ENCODE data around the gene RNF148. TPM values are rescaled to one million over a fixed set of nuclear protein-coding genes. Genes with fewer than 3 reads are reported as not detected.
"Not testable (repeated sequence)": the region's sequence is repeated elsewhere in the genome, so short reads cannot be mapped to it uniquely, and the experiment has no call there.

The RNF148 gene
- total and polyA plus RNA-seq, 9 donors: 0.44 TPM; not detected in 8

GRCh38 chr7:122679269-122679709 lies 23.4 kb downstream of the RNF148 start:
- 62% methylated on average over 7 of the region's 9 CpGs for WGBS (ENCODE audit: insufficient coverage)
- not testable (repeated sequence) for H3K27me3 ChIP-seq (ENCODE audit: control insufficient read depth, insufficient read depth, low read length); H3K9me3 ChIP-seq (replicated peaks; ENCODE audit: control insufficient read depth, low read depth, low read length); DNase-seq; H3K36me3 ChIP-seq (ENCODE audit: control insufficient read depth, insufficient read depth, low read length); H3K4me3 ChIP-seq (ENCODE audit: low read length); H3K27ac ChIP-seq (ENCODE audit: low read length); H3K4me1 ChIP-seq (ENCODE audit: control insufficient read depth, insufficient read depth, low read length)

- no peak for DNase-seq
- peaks cover 4% of the 10 kb centered on the region for H3K4me1 ChIP-seq (ENCODE audit: control insufficient read depth, insufficient read depth, low read length)
- H3K27me3 ChIP-seq (ENCODE audit: control insufficient read depth, insufficient read depth, low read length): no peaks in the 10 kb centered on the region
- H3K36me3 ChIP-seq (ENCODE audit: control insufficient read depth, insufficient read depth, low read length): no peaks in the 10 kb centered on the region
- no peaks in the 10 kb centered on the region for H3K9me3 ChIP-seq (replicated peaks; ENCODE audit: control insufficient read depth, low read depth, low read length)
- no peak overlapping the region for H3K4me3 ChIP-seq (ENCODE audit: low read length)
- H3K27ac ChIP-seq (ENCODE audit: low read length): no peak overlapping the region
- WGBS (ENCODE audit: insufficient coverage): no CpG with 5 or more reads among the region's 1 CpG
Observed at GRCh38 chr7:122677149-122677548, 25.6 kb downstream of the RNF148 start.

- Histone ChIP-seq H3K4me3 (ENCODE audit: low read length) (no peak overlapping the region), H3K27ac (ENCODE audit: low read length) (no peak overlapping the region), H3K4me1 (ENCODE audit: control insufficient read depth, insufficient read depth, low read length) (peaks cover 4% of the 10 kb centered on the region), H3K36me3 (ENCODE audit: control insufficient read depth, insufficient read depth, low read length) (no peaks in the 10 kb centered on the region), H3K9me3 (replicated peaks; ENCODE audit: control insufficient read depth, low read depth, low read length) (no peaks in the 10 kb centered on the region), H3K27me3 (ENCODE audit: control insufficient read depth, insufficient read depth, low read length) (no peaks in the 10 kb centered on the region)
- no peak for DNase-seq
- 83% methylated on average over 1 of the region's 2 CpGs for WGBS (ENCODE audit: insufficient coverage)
Observed at GRCh38 chr7:122676466-122676865, 26.3 kb downstream of the RNF148 start.

- Histone ChIP-seq H3K9me3 (replicated peaks; ENCODE audit: control insufficient read depth, low read depth, low read length) (no peaks in the 10 kb centered on the region), H3K27ac (ENCODE audit: low read length) (no peak overlapping the region), H3K4me1 (ENCODE audit: control insufficient read depth, insufficient read depth, low read length) (peaks cover 4% of the 10 kb centered on the region), H3K4me3 (ENCODE audit: low read length) (no peak overlapping the region), H3K36me3 (ENCODE audit: control insufficient read depth, insufficient read depth, low read length) (no peaks in the 10 kb centered on the region), H3K27me3 (ENCODE audit: control insufficient read depth, insufficient read depth, low read length) (no peaks in the 10 kb centered on the region)
- no CpG with 5 or more reads among the region's 7 CpGs for WGBS (ENCODE audit: insufficient coverage)
- DNase-seq: no peak
Observed at GRCh38 chr7:122675621-122676020, 27.1 kb downstream of the RNF148 start.

- Histone ChIP-seq H3K27ac (ENCODE audit: low read length) (no peak overlapping the region), H3K9me3 (replicated peaks; ENCODE audit: control insufficient read depth, low read depth, low read length) (no peaks in the 10 kb centered on the region), H3K27me3 (ENCODE audit: control insufficient read depth, insufficient read depth, low read length) (no peaks in the 10 kb centered on the region), H3K36me3 (ENCODE audit: control insufficient read depth, insufficient read depth, low read length) (no peaks in the 10 kb centered on the region), H3K4me3 (ENCODE audit: low read length) (no peak overlapping the region), H3K4me1 (ENCODE audit: control insufficient read depth, insufficient read depth, low read length) (peaks cover 4% of the 10 kb centered on the region)
- DNase-seq: peak; percentile 32
- WGBS (ENCODE audit: insufficient coverage): 85% methylated on average over 3 of the region's 7 CpGs
Observed at GRCh38 chr7:122675011-122675410, 27.7 kb downstream of the RNF148 start.

- peak; percentile 75 for DNase-seq
- Histone ChIP-seq H3K4me1 (ENCODE audit: control insufficient read depth, insufficient read depth, low read length) (peaks cover 4% of the 10 kb centered on the region), H3K4me3 (ENCODE audit: low read length) (no peak overlapping the region), H3K36me3 (ENCODE audit: control insufficient read depth, insufficient read depth, low read length) (no peaks in the 10 kb centered on the region), H3K9me3 (replicated peaks; ENCODE audit: control insufficient read depth, low read depth, low read length) (no peaks in the 10 kb centered on the region), H3K27ac (ENCODE audit: low read length) (no peak overlapping the region), H3K27me3 (ENCODE audit: control insufficient read depth, insufficient read depth, low read length) (no peaks in the 10 kb centered on the region)
- WGBS (ENCODE audit: insufficient coverage): no CpG with 5 or more reads among the region's 4 CpGs
Observed at GRCh38 chr7:122674502-122674901, 28.2 kb downstream of the RNF148 start.

GRCh38 chr7:122673951-122674350 lies 28.8 kb downstream of the RNF148 start:
- H3K36me3 ChIP-seq (ENCODE audit: control insufficient read depth, insufficient read depth, low read length): no peaks in the 10 kb centered on the region
- no peak overlapping the region for H3K27ac ChIP-seq (ENCODE audit: low read length)
- H3K4me1 ChIP-seq (ENCODE audit: control insufficient read depth, insufficient read depth, low read length): peaks cover 4% of the 10 kb centered on the region
- WGBS (ENCODE audit: insufficient coverage): 95% methylated on average over 16 of the region's 21 CpGs
- no peak overlapping the region for H3K4me3 ChIP-seq (ENCODE audit: low read length)
- no peaks in the 10 kb centered on the region for H3K27me3 ChIP-seq (ENCODE audit: control insufficient read depth, insufficient read depth, low read length)
- no peaks in the 10 kb centered on the region for H3K9me3 ChIP-seq (replicated peaks; ENCODE audit: control insufficient read depth, low read depth, low read length)
- no peak for DNase-seq

- no peaks in the 10 kb centered on the region for H3K27me3 ChIP-seq (ENCODE audit: control insufficient read depth, insufficient read depth, low read length)
- WGBS (ENCODE audit: insufficient coverage): 93% methylated on average over 8 of the region's 8 CpGs
Observed at GRCh38 chr7:122672536-122672935, 30.2 kb downstream of the RNF148 start.

GRCh38 chr7:122663733-122664132 lies 39.0 kb downstream of the RNF148 start:
- H3K36me3 ChIP-seq (ENCODE audit: control insufficient read depth, insufficient read depth, low read length): no peaks in the 10 kb centered on the region
- no CpG with 5 or more reads among the region's 2 CpGs for WGBS (ENCODE audit: insufficient coverage)
- DNase-seq: no peak
- no peaks in the 10 kb centered on the region for H3K9me3 ChIP-seq (replicated peaks; ENCODE audit: control insufficient read depth, low read depth, low read length)
- H3K4me3 ChIP-seq (ENCODE audit: low read length): no peak overlapping the region
- H3K27ac ChIP-seq (ENCODE audit: low read length): no peak overlapping the region
- H3K27me3 ChIP-seq (ENCODE audit: control insufficient read depth, insufficient read depth, low read length): no peaks in the 10 kb centered on the region
- H3K4me1 ChIP-seq (ENCODE audit: control insufficient read depth, insufficient read depth, low read length): no peaks in the 10 kb centered on the region

More at GRCh38 chr7:122672536-122672935, 30.2 kb downstream of the RNF148 start:
- Histone ChIP-seq H3K36me3 (ENCODE audit: control insufficient read depth, insufficient read depth, low read length) (no peaks in the 10 kb centered on the region), H3K9me3 (replicated peaks; ENCODE audit: control insufficient read depth, low read depth, low read length) (no peaks in the 10 kb centered on the region), H3K4me3 (ENCODE audit: low read length) (no peak overlapping the region), H3K27ac (ENCODE audit: low read length) (no peak overlapping the region), H3K4me1 (ENCODE audit: control insufficient read depth, insufficient read depth, low read length) (peaks cover 4% of the 10 kb centered on the region)
- no peak for DNase-seq

GRCh38 chr7:122658856-122659255 lies 43.9 kb downstream of the RNF148 start:
- H3K27ac ChIP-seq (ENCODE audit: low read length): no peak overlapping the region
- H3K9me3 ChIP-seq (replicated peaks; ENCODE audit: control insufficient read depth, low read depth, low read length): no peaks in the 10 kb centered on the region
- WGBS (ENCODE audit: insufficient coverage): no CpG with 5 or more reads among the region's 2 CpGs
- H3K36me3 ChIP-seq (ENCODE audit: control insufficient read depth, insufficient read depth, low read length): no peaks in the 10 kb centered on the region
- H3K27me3 ChIP-seq (ENCODE audit: control insufficient read depth, insufficient read depth, low read length): no peaks in the 10 kb centered on the region
- H3K4me3 ChIP-seq (ENCODE audit: low read length): no peak overlapping the region
- no peak for DNase-seq
- H3K4me1 ChIP-seq (ENCODE audit: control insufficient read depth, insufficient read depth, low read length): no peaks in the 10 kb centered on the region

- Histone ChIP-seq H3K27me3 (ENCODE audit: control insufficient read depth, insufficient read depth, low read length) (no peaks in the 10 kb centered on the region), H3K36me3 (ENCODE audit: control insufficient read depth, insufficient read depth, low read length) (no peaks in the 10 kb centered on the region), H3K27ac (ENCODE audit: low read length) (no peak overlapping the region), H3K4me1 (ENCODE audit: control insufficient read depth, insufficient read depth, low read length) (no peaks in the 10 kb centered on the region), H3K9me3 (replicated peaks; ENCODE audit: control insufficient read depth, low read depth, low read length) (no peaks in the 10 kb centered on the region), H3K4me3 (ENCODE audit: low read length) (no peak overlapping the region)
- WGBS (ENCODE audit: insufficient coverage): 78% methylated on average over 1 of the region's 5 CpGs
- no peak for DNase-seq
Observed at GRCh38 chr7:122653685-122654084, 49.0 kb downstream of the RNF148 start.

Data from muscle of leg (tissue), 11 donors.